Fibroblast of mammary gland (primary cell): ENCODE measurements around the gene SLC25A20.
"Not testable (repeated sequence)": the region's sequence is repeated elsewhere in the genome, so short reads cannot be mapped to it uniquely, and the experiment has no call there.

Experiments
- DNase-seq: peaks from one replicate; pipeline ENCODE4 v3.0.0-alpha.2; 2010; ENCODE audit warnings: low read depth
- H3K4me3 ChIP-seq: 2 replicates; pipeline ENCODE4 v1.5.1; 2011; ENCODE audit warnings: low read depth, mild to moderate bottlenecking, low read length, moderate library complexity; ENCODE audit not compliant: control insufficient read depth
- CTCF ChIP-seq: conservative IDR thresholded peaks from 2 replicates; pipeline ENCODE4 v1.5.1; 2011; ENCODE audit warnings: low read depth, low read length, inconsistent platforms; ENCODE audit not compliant: control insufficient read depth, insufficient read depth

Gene SLC25A20

GRCh38 chr3:48926425-48927392 is 28.0 kb upstream of the SLC25A20 start:
- no peak for DNase-seq
- no peak for TF ChIP-seq CTCF
- no peak overlapping the region for H3K4me3 ChIP-seq

GRCh38 chr3:48919215-48920138 is 20.8 kb upstream of the SLC25A20 start:
- TF ChIP-seq CTCF = no peak
- peak; percentile 65 for DNase-seq
- peak overlapping the region; percentile 84 for H3K4me3 ChIP-seq

GRCh38 chr3:48918388-48919214 is 19.9 kb upstream of the SLC25A20 start, which contains the start of gene ARIH2:
ARIH2 (plus strand) TSS chr3:48918842; CDS start chr3:48927559, 8,717 bp downstream.
- peak; percentile 94 for DNase-seq
- peak; percentile 11 for TF ChIP-seq CTCF
- peak within 1 kb of the TSS; percentile 84 for H3K4me3 ChIP-seq

GRCh38 chr3:48915296-48915695 is 16.6 kb upstream of the SLC25A20 start:
- TF ChIP-seq CTCF = no peak
- DNase-seq = no peak
- no peak overlapping the region for H3K4me3 ChIP-seq

- not testable (repeated sequence) for H3K4me3 ChIP-seq, DNase-seq
Measured at GRCh38 chr3:48907026-48907425, 8.3 kb upstream of the SLC25A20 start.

- no peak for TF ChIP-seq CTCF
- peak overlapping the region; percentile 82 for H3K4me3 ChIP-seq
Measured at GRCh38 chr3:48899273-48899672, 591 bp upstream of the SLC25A20 start.

More at GRCh38 chr3:48899273-48899672, 591 bp upstream of the SLC25A20 start:
- DNase-seq = no peak
